GOT3 (cell line): ENCODE data around the gene NADSYN1.

Experiments
- DNase-seq: peaks from one replicate; lab custom pipeline; 2025; ENCODE audit warnings: mixed read lengths; lab: John Stamatoyannopoulos, UW

The NADSYN1 gene

GRCh38 chr11:71433648-71434450 lies 19.2 kb upstream of the NADSYN1 start:
- no peak for DNase-seq

- no peak for DNase-seq
Observed at GRCh38 chr11:71434576-71435130, 18.4 kb upstream of the NADSYN1 start.

GRCh38 chr11:71435278-71435951 lies 17.6 kb upstream of the NADSYN1 start:
- no peak for DNase-seq

- no peak for DNase-seq
Observed at GRCh38 chr11:71436861-71437260, 16.1 kb upstream of the NADSYN1 start.

- DNase-seq: no peak
Observed at GRCh38 chr11:71437399-71437798, 15.6 kb upstream of the NADSYN1 start.

GRCh38 chr11:71437879-71438278 lies 15.1 kb upstream of the NADSYN1 start:
- no peak for DNase-seq

- DNase-seq: no peak
Observed at GRCh38 chr11:71438650-71439049, 14.4 kb upstream of the NADSYN1 start.

GRCh38 chr11:71440021-71440755 lies 12.8 kb upstream of the NADSYN1 start:
- DNase-seq: no peak

- no peak for DNase-seq
Observed at GRCh38 chr11:71441251-71441650, 11.8 kb upstream of the NADSYN1 start.

- DNase-seq: no peak
Observed at GRCh38 chr11:71442123-71442522, 10.9 kb upstream of the NADSYN1 start.

GRCh38 chr11:71442880-71443279 lies 10.1 kb upstream of the NADSYN1 start:
- DNase-seq: no peak

- DNase-seq: no peak
Observed at GRCh38 chr11:71443736-71444445, 9.1 kb upstream of the NADSYN1 start.

- DNase-seq: no peak
Observed at GRCh38 chr11:71444811-71445210, 8.2 kb upstream of the NADSYN1 start.

GRCh38 chr11:71446150-71446549 lies 6.9 kb upstream of the NADSYN1 start:
- no peak for DNase-seq

- no peak for DNase-seq
Observed at GRCh38 chr11:71446942-71447688, 5.9 kb upstream of the NADSYN1 start.

GRCh38 chr11:71447791-71448256 lies 5.2 kb upstream of the NADSYN1 start:
- no peak for DNase-seq

GRCh38 chr11:71448257-71449171 lies 4.5 kb upstream of the NADSYN1 start, which contains the start of gene DHCR7:
Gene DHCR7, minus strand, starts transcription at chr11:71448393. Its CDS starts 3,441 bp downstream, at chr11:71444952.
- peak; percentile 70 for DNase-seq

- DNase-seq: no peak
Observed at GRCh38 chr11:71449596-71449995, 3.4 kb upstream of the NADSYN1 start.

- no peak for DNase-seq
Observed at GRCh38 chr11:71450507-71450906, 2.5 kb upstream of the NADSYN1 start.

GRCh38 chr11:71450939-71451338 lies 2.1 kb upstream of the NADSYN1 start:
- DNase-seq: no peak
